SK-N-SH (cell line): ENCODE results near the gene CERKL. TPM values are rescaled to one million over a fixed set of nuclear protein-coding genes. Genes with fewer than 3 reads are reported as not detected.

Experiments used
- CTCF ChIA-PET: fragments of 300-600, 350-600 bp; formaldehyde crosslinking; extraction: SDS; loops from one replicate; lab custom pipeline; 2021; lab: Yijun Ruan, JAX
- POLR2A ChIA-PET: fragments of 350-600 bp; sonication (Branson Sonifier 250); formaldehyde crosslinking; extraction: SDS; loops from one replicate; lab custom pipeline; 2020; ENCODE audit warnings: antibody characterized with exemption, inconsistent platforms; lab: Yijun Ruan, JAX
- DNase-seq: peaks from one replicate; pipeline ENCODE4 v3.0.0; 2012
- H2AFZ ChIP-seq: fragments of 200-600 bp; sonication (generic); 2 replicates; pipeline ENCODE4 v1.8.1; 2016; ENCODE audit warnings: antibody characterized with exemption, mild to moderate bottlenecking, low read depth
- H3F3A ChIP-seq: fragments of 200-600 bp; sonication (generic); replicated peaks from 2 replicates; pipeline ENCODE3; 2016; ENCODE audit warnings: antibody characterized with exemption, mild to moderate bottlenecking; ENCODE audit not compliant: insufficient read depth
- H3K27ac ChIP-seq, 2 experiments: fragments of 200-500 bp in 1 of 2; fragments of 200-600 bp in 1 of 2; sonication (Bioruptor generic) in 1 of 2; sonication (generic), shearing (Covaris generic) in 1 of 2; 2 replicates each; pipeline versions ENCODE4 v1.5.1 to v1.6.1; 2014 to 2016; ENCODE audit warnings: low read depth in 2 of 2, inconsistent platforms in 1 of 2, low read length in 1 of 2, mild to moderate bottlenecking in 1 of 2, mixed read lengths in 1 of 2
- H3K27me3 ChIP-seq: fragments of 200-600 bp; sonication (generic), shearing (Covaris generic); 2 replicates; pipeline ENCODE4 v1.6.1; 2016; ENCODE audit warnings: mixed run types; ENCODE audit not compliant: insufficient read depth
- H3K36me3 ChIP-seq, 2 experiments: fragments of 200-500 bp in 1 of 2; fragments of 200-600 bp in 1 of 2; sonication (Bioruptor generic) in 1 of 2; sonication (generic) in 1 of 2; replicated peaks in 1 of 2; 2 replicates each; pipeline versions ENCODE3 to v1.5.1; 2014 to 2016; ENCODE audit warnings: low read length in 1 of 2, mild to moderate bottlenecking in 1 of 2; ENCODE audit not compliant: insufficient read depth in 2 of 2, control insufficient read depth in 1 of 2
- H3K4me1 ChIP-seq, 2 experiments: fragments of 200-500 bp in 1 of 2; fragments of 200-600 bp in 1 of 2; sonication (Bioruptor generic) in 1 of 2; sonication (generic), shearing (Covaris generic) in 1 of 2; 2 replicates each; pipeline versions ENCODE4 v1.5.1 to v1.6.1; 2014 to 2016; ENCODE audit warnings: low read depth in 1 of 2, low read length in 1 of 2, mixed run types in 1 of 2; ENCODE audit not compliant: insufficient read depth in 2 of 2, control insufficient read depth in 1 of 2
- H3K4me2 ChIP-seq: fragments of 200-600 bp; sonication (generic), shearing (Covaris generic); 2 replicates; pipeline ENCODE4 v1.6.1; 2017; ENCODE audit warnings: mixed run types
- H3K4me3 ChIP-seq, 2 experiments: fragments of 200-500 bp in 1 of 2; fragments of 200-600 bp in 1 of 2; sonication (Bioruptor generic) in 1 of 2; sonication (generic), shearing (Covaris generic) in 1 of 2; 2 replicates each; pipeline versions ENCODE4 v1.5.1 to v1.8.1; 2014 to 2016; ENCODE audit warnings: low read depth in 2 of 2, inconsistent platforms in 1 of 2, low read length in 1 of 2, mild to moderate bottlenecking in 1 of 2, mixed read lengths in 1 of 2, moderate library complexity in 1 of 2
- H3K79me2 ChIP-seq: fragments of 200-600 bp; sonication (generic); 2 replicates; pipeline ENCODE4 v1.8.1; 2017; ENCODE audit warnings: mild to moderate bottlenecking; ENCODE audit not compliant: insufficient read depth
- H3K9ac ChIP-seq: fragments of 200-600 bp; sonication (generic); 2 replicates; pipeline ENCODE4 v1.6.1; 2017; ENCODE audit warnings: mixed run types
- H3K9me2 ChIP-seq: fragments of 200-600 bp; sonication (generic); 2 replicates; pipeline ENCODE4 v1.6.1; 2017; ENCODE audit warnings: mixed run types
- H3K9me3 ChIP-seq: fragments of 200-600 bp; sonication (generic); 2 replicates; pipeline ENCODE4 v1.6.1; 2017; ENCODE audit warnings: mixed run types, mild to moderate bottlenecking, moderate library complexity
- H4K20me1 ChIP-seq: fragments of 200-600 bp; sonication (generic); 2 replicates; pipeline ENCODE4 v1.6.1; 2017; ENCODE audit warnings: mild to moderate bottlenecking, mixed run types; ENCODE audit not compliant: insufficient read depth
- ELF1 ChIP-seq: IDR thresholded peaks from 2 replicates; pipeline ENCODE4 v1.4.0; 2012
- EP300 ChIP-seq, 2 experiments: IDR thresholded peaks; 2 replicates each; pipeline versions ENCODE4 v1.4.0 to v1.6.1; 2012; ENCODE audit warnings: borderline replicate concordance in 1 of 2, low read depth in 1 of 2, low read length in 1 of 2
- EZH2phosphoT487 ChIP-seq: fragments of 200-600 bp; sonication (generic); IDR thresholded peaks from 2 replicates; pipeline ENCODE4 v1.6.1; 2017; ENCODE audit warnings: low read depth, mixed run types, mild to moderate bottlenecking, antibody characterized with exemption, moderate library complexity, borderline replicate concordance
- FOXJ3 ChIP-seq: sonication (generic); formaldehyde crosslinking; IDR thresholded peaks from 2 replicates; pipeline ENCODE4 v1.5.1; 2020; ENCODE audit warnings: mild to moderate bottlenecking, missing genetic modification reagents
- FOXM1 ChIP-seq: IDR thresholded peaks from 2 replicates; pipeline ENCODE4 v1.4.0; 2012; ENCODE audit warnings: low read depth, mild to moderate bottlenecking
- GABPA ChIP-seq: IDR thresholded peaks from 2 replicates; pipeline ENCODE4 v1.4.0; 2012; ENCODE audit warnings: low read depth, mild to moderate bottlenecking
- JUND ChIP-seq: IDR thresholded peaks from 2 replicates; pipeline ENCODE4 v1.4.0; 2012
- MAX ChIP-seq: IDR thresholded peaks from 2 replicates; pipeline ENCODE4 v1.4.0; 2012; ENCODE audit warnings: low read depth
- RCOR1 ChIP-seq: fragments of 150-350 bp; IDR thresholded peaks from 2 replicates; pipeline ENCODE4 v1.6.1; 2017; ENCODE audit warnings: antibody characterized with exemption, low read length
- REST ChIP-seq: IDR thresholded peaks from 2 replicates; pipeline ENCODE4 v1.6.1; 2012; ENCODE audit warnings: mild to moderate bottlenecking, low read depth, low read length, moderate library complexity
- SIN3A ChIP-seq: IDR thresholded peaks from 2 replicates; pipeline ENCODE4 v1.6.1; 2012; ENCODE audit warnings: low read depth, mild to moderate bottlenecking, low read length, moderate library complexity, borderline replicate concordance
- TAF1 ChIP-seq: IDR thresholded peaks from 2 replicates; pipeline ENCODE4 v1.6.1; 2012; ENCODE audit warnings: low read depth, mild to moderate bottlenecking, low read length, moderate library complexity, borderline replicate concordance
- TEAD4 ChIP-seq: IDR thresholded peaks from 2 replicates; pipeline ENCODE4 v1.4.0; 2012; ENCODE audit warnings: mild to moderate bottlenecking, borderline replicate concordance; ENCODE audit not compliant: insufficient read depth
- YY1 ChIP-seq: IDR thresholded peaks from 2 replicates; pipeline ENCODE4 v1.4.0; 2012; ENCODE audit warnings: low read depth, mild to moderate bottlenecking
- WGBS: methylation state at CpG from one replicate; pipeline ENCODE4 v1.1.6; 2017; ENCODE audit warnings: low lambda C conversion rate; 5-methylcytosine and 5-hydroxymethylcytosine counted together
- polyA plus RNA-seq, 3 experiments: library from polyadenylated mRNA; depleted of rRNA; stranded (reverse); fragments of >200 nt; gene quantifications; 2 replicates each; pipeline ENCODE4 v1.2.3, GENCODE V29; 2012
- TF ChIP-seq, protein P1 (sequence below): IDR thresholded peaks from 2 replicates; pipeline ENCODE4 v1.4.0; 2012; ENCODE audit warnings: low read depth, borderline replicate concordance
- TF ChIP-seq, protein P2 (sequence below): fragments of 200-600 bp; sonication (generic); IDR thresholded peaks from 2 replicates; pipeline ENCODE4 v1.6.1; 2017; ENCODE audit warnings: antibody characterized with exemption, mild to moderate bottlenecking, moderate library complexity
- TF ChIP-seq, protein P3 (sequence below): fragments of 150-350 bp; IDR thresholded peaks from 2 replicates; pipeline ENCODE4 v1.6.1; 2017; ENCODE audit warnings: antibody characterized with exemption, low read length, low read depth, borderline replicate concordance

CERKL gene
- polyA plus RNA-seq, 1 of the 3 experiments (the other 2 are of a cell fraction): 0.07 TPM

DNA sequence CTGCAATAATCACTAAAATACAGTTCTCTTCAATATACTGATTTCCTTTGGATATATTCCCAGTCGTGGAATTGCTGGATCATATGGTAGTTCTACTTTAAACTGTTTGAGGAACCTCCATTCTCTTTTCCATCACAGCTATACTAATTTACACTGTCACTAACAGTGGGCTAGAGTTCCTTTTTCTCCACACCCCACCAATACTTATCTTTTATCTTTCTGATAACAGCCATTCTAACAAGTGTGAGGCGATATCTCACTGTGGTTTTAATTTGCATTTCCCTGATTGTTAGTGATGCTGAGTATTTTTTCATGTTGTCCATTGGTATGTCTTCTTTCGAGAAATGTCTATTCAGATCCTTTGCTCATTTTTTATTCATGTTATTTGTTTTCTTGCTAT is 68.4 kb downstream of the CERKL start:
- CTCF ChIA-PET: interaction anchor here (7.8 kb wide), 1 partner anchor 16 kb away, joined by 45 read pairs; no protein-coding TSS in a partner anchor
- TF ChIP-seq ELF1: no peak
- TF ChIP-seq EP300 (IDR thresholded peaks at IDR 0.05; ENCODE audit: borderline replicate concordance in 1 of 2, low read depth in 1 of 2, low read length in 1 of 2): no peak
- no peak for TF ChIP-seq REST
- no peak for TF ChIP-seq RCOR1
- no peak for TF ChIP-seq TAF1
- TF ChIP-seq TEAD4: no peak
- TF ChIP-seq, protein P1, sequence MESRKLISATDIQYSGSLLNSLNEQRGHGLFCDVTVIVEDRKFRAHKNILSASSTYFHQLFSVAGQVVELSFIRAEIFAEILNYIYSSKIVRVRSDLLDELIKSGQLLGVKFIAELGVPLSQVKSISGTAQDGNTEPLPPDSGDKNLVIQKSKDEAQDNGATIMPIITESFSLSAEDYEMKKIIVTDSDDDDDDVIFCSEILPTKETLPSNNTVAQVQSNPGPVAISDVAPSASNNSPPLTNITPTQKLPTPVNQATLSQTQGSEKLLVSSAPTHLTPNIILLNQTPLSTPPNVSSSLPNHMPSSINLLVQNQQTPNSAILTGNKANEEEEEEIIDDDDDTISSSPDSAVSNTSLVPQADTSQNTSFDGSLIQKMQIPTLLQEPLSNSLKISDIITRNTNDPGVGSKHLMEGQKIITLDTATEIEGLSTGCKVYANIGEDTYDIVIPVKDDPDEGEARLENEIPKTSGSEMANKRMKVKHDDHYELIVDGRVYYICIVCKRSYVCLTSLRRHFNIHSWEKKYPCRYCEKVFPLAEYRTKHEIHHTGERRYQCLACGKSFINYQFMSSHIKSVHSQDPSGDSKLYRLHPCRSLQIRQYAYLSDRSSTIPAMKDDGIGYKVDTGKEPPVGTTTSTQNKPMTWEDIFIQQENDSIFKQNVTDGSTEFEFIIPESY: no peak
- TF ChIP-seq SIN3A: no peak
- TF ChIP-seq, protein P2, sequence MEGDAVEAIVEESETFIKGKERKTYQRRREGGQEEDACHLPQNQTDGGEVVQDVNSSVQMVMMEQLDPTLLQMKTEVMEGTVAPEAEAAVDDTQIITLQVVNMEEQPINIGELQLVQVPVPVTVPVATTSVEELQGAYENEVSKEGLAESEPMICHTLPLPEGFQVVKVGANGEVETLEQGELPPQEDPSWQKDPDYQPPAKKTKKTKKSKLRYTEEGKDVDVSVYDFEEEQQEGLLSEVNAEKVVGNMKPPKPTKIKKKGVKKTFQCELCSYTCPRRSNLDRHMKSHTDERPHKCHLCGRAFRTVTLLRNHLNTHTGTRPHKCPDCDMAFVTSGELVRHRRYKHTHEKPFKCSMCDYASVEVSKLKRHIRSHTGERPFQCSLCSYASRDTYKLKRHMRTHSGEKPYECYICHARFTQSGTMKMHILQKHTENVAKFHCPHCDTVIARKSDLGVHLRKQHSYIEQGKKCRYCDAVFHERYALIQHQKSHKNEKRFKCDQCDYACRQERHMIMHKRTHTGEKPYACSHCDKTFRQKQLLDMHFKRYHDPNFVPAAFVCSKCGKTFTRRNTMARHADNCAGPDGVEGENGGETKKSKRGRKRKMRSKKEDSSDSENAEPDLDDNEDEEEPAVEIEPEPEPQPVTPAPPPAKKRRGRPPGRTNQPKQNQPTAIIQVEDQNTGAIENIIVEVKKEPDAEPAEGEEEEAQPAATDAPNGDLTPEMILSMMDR: no peak
- no peak for TF ChIP-seq FOXJ3
- no peak for TF ChIP-seq YY1
- no peak for TF ChIP-seq FOXM1
- TF ChIP-seq, protein P3, sequence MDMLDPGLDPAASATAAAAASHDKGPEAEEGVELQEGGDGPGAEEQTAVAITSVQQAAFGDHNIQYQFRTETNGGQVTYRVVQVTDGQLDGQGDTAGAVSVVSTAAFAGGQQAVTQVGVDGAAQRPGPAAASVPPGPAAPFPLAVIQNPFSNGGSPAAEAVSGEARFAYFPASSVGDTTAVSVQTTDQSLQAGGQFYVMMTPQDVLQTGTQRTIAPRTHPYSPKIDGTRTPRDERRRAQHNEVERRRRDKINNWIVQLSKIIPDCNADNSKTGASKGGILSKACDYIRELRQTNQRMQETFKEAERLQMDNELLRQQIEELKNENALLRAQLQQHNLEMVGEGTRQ: no peak
- no peak for TF ChIP-seq EZH2phosphoT487
- TF ChIP-seq MAX: no peak
- no peak for TF ChIP-seq GABPA
- TF ChIP-seq JUND: no peak
- WGBS: 63% methylated on average over 3 of the region's 3 CpGs

More for the DNA sequence above, 68.4 kb downstream of the CERKL start:
- H3F3A ChIP-seq: no peaks in the 10 kb centered on the region
- H3K9ac ChIP-seq: no peak overlapping the region
- no peaks in the 10 kb centered on the region for H3K9me2 ChIP-seq
- H3K79me2 ChIP-seq: no peaks in the 10 kb centered on the region
- no peak for DNase-seq
- POLR2A ChIA-PET: no interaction called here
- H3K4me3 ChIP-seq: no peak overlapping the region
- no peaks in the 10 kb centered on the region for H3K27me3 ChIP-seq
- no peaks in the 10 kb centered on the region for H3K36me3 ChIP-seq
- H3K9me3 ChIP-seq: no peaks in the 10 kb centered on the region
- H3K4me2 ChIP-seq: no peak overlapping the region
- H3K4me1 ChIP-seq: peaks cover 0 to 4% of the 10 kb centered on the region in 2 experiments; a peak in 2 of 4 replicates
- H2AFZ ChIP-seq: no peak overlapping the region
- no peak overlapping the region for H3K27ac ChIP-seq
- no peaks in the 10 kb centered on the region for H4K20me1 ChIP-seq
